ENCODE measurements around the gene EZR.

The EZR gene

DNA sequence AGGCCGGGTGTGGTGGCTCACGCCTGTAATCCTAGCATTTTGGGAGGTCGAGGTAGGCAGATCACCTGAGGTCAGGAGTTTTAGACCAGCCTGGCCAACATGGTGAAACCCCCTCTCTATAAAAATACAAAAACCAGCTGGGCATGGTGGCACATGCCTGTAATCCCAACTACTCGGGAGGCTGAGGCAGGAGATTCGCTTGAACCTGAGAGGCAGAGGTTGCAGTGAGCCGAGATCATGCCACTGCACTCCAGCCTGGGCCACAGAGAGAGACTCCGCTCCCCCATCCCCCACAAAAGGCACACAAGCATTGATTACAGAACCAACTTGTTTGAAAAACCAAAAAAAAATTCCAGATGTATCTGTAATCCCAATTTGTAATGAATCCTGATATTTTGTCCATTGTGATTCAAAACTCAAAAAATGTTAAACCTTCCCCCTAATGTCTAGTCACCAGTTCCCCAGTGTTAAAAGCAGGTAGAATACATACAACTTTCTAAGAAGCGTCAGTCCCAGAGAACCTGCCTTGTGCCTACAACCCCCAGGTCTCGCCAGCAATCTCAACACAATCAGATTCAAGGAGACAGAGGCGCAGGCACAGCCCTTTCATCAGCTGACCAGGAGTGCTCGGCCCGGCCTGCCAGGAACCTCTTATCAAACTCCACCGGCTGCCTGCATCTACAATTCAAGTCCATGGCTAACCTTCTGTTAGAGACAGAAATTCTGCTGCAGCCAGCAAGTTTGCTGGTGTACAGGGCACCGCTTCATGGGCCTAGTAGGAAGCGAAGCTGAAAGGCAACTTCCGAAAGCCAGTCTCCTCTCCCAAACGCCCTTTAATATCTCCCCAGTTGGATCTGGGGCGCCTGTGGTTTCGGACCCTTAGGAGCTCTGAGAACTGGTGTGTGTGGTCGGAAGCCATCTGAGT is 2.1 kb downstream of the EZR start:
- no peak for DNase-seq

DNA sequence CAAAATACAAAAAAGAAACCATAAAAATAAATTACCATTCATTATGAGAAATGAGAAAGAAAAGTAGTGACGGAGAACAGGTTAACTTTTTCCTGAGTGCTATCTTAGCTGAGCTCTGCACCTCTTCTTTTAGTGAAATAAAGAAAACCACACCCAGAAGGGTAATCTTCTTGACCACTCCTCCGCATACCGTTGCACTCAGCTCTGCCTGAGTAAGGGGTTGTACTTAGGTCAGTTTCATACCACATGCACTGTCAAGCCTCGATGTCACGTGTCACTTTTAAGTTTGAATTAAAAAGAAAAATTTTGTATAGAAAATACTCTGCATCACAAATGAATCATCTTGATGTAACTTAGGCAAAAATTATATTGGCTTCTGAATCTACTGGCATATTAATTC is 2.8 kb downstream of the EZR start:
- DNase-seq = no peak

DNA sequence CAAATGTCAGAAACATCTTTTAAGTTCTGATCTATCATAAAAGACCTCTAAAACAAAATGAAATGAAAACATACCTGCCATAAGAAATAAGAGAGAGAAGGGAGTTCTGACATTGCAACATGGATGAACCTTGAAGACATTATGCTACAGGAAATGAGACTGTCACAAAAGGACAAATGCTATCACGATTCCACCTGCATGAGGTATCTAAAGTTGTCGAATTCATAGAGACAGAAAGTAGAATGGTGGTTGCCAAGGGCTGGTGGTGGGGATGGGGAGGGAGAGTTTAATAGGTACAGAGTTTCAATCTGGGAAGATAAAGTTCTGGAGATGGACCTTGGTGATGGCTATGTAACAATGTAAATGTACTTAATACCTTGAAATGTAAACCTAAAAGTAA is 3.3 kb downstream of the EZR start:
- no peak for DNase-seq

DNA sequence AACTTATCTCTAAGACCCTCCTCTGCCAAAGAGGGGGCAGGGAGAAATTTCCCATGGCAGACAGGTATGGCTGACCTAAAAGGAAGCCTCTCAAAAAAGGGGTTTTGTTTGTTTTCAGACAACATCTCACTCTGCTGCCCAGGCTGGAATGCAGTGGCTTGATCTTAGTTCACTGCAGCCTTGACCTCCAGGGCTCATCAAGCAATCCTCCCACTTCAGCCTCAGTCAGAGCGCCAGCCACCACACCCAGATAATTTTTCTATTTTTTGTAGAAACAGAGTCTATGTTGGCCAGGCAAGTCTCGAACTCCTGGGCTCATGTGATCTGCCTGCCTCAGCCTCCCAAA is 3.8 kb downstream of the EZR start:
- no peak for DNase-seq

DNA sequence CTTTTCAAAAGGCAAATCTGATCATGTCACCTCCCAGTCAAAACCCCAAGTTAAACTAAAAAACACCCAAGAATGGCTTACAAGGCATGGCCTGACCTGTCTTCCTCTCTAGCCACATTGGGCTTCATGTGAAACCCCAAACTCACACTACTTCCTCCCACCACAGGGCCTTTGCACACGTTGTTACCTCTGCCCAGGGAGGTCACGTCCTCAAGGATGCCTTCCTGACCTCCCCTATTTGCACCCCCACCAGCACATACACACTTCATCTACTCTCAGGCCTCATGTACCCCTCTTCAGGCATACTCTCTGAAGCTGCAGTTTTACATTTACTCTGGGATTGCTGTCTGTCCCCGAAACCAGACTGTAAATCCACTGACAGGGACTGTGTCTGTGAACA is 6.1 kb downstream of the EZR start:
- no peak for DNase-seq

DNA sequence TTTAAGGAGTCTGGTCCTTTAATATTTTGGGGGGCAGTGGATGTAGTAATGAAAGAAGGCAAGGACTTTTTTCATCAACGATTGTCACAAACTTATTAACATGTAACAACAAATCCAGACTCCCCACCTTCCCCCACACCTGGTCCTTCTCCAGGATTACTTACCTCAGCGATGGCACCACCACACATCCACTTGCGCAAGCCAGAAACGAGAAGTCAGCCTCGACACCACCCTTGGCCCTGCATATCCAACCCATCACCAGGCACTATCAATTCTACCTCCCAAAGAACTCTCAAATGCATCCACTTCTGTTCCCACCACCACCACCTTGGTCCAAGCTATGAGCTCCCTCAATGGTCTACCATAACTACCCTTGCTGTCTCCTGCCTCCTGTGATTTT is 6.6 kb downstream of the EZR start:
- no peak for DNase-seq

DNA sequence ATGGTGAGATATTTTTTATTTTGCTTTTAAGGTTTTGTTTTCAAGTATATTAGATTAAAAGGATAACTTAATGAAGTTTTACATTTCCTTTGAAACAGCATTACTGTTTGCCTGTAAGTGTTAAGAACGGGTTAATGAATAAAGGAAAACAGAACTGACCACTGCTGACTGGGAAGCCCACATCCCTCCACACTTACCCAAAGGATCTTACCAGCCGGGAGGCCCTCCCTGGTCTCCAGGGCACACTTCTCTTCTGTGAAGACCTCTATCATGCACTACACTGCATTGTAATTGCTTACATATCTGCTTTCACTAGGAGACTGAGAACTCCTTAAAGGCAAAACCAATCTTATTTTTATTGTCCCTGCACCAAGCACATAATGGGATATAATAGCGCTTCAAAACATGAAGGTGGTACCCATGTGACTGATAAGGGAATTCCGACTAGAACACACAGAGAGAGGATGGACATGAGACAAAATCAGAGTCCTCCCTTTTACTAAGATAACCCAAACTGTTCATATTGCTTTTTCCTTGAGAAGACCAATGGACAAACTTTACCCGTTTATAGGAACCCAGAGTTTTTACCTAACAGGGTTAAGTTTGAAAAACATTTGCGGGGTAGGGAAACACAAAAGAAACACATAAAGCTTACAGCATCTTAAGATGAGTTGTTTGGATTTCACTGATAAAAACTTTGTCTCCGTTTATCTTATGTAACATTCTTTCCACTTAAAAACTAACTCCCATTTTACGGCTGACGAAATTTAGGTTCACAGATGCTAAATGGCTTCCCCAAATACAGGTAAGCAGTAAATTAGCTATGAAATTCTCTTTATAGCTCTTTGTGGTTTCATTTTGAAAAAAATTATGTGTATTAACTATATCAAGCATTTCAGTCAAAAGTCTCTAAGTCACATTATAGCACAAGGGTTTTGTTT is 8.7 kb downstream of the EZR start:
- no peak for DNase-seq

DNA sequence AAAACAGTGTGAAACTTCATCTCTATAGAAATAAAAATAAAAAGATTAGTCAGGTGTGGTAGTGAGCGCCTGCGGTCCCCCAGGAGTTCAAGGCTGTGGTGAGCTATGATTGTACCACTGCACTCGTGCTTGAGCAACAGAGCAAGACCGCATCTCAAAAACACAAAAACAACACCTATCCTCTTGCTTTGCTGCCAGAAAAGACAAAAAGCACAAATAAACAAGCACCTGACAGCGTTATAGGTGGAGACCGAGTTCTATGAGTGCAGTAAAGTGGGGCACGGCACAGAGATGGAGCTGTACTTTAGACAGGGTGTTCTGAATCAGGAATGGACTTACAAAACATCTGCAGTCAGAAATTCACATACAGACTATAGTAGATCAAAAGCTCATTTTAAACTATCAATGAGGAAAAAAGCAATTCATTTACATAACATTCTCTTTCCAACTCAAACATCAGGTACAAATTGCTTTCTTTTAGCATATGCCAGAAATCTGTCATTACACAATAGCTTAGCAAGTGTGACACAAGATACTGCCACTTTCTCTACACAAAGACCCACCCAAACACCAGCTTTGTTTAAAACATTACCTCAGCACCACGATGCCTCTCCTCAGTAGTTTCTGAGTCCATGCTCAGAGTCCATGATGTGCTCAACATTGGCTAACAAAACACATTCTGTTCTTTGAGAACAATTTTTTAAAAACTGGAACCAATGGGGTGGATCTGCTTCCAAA is 10.1 kb downstream of the EZR start:
- DNase-seq = no peak

DNA sequence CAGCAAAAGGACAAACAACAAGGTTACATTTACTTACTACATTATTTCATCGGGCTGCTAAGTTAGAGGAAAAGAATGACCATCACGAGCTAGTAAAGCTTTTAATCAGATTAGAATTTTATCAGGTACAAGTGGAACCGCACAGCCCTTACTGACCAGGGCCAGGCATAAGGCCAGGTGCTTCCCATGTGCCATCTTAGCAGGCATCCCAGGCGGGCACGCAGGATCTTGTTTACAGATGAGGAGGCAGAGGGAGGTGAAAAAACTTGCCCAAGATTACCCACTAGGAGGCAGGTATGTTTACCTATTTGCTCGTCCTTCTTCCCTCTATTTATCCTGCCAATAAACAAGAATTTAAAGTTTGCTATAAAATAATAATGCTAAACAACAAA is 10.7 kb downstream of the EZR start:
- no peak for DNase-seq

DNA sequence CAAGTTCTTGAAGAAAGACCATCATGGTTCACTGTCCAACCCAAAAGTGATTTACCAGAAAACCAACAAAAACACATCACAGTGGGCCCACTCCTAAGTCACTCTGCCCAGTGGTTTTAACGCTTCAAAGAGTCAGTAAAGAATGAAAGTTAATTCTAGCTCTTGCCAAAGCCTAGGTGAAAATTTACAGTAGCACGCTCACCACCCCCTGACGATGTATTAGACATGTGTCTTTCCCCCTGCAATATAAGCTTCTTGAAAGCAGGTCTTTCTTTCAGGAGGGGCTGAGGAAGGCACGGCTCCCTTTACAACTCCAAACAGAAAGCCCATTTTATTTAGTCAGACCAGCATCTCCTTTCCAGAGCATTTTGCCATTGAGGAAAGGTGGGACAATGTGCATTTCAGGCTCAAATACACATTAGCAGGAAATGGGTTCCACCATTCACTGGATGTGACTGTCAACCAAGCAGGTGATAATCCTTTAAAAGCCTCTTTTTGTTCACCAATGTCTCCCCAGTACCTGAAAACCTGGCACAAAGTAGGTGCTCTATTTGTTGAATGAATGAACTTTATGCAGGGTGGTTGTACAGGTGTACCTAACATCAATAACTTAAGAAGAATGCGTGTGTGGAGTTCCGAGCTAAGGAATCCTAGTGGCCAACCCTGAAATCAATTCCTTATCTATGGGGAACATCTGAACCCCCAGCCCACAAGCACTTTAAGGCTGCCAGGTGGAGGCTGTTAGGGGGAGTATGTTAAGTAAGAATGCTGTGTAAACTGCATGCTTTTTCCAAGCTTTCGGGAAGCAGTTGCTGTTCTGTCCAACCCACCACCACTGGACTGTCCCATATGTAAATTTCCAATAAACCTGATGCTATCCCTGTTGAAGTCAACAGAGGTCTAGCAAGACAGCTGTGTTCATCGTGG is 11.4 kb downstream of the EZR start:
- DNase-seq = no peak

DNA sequence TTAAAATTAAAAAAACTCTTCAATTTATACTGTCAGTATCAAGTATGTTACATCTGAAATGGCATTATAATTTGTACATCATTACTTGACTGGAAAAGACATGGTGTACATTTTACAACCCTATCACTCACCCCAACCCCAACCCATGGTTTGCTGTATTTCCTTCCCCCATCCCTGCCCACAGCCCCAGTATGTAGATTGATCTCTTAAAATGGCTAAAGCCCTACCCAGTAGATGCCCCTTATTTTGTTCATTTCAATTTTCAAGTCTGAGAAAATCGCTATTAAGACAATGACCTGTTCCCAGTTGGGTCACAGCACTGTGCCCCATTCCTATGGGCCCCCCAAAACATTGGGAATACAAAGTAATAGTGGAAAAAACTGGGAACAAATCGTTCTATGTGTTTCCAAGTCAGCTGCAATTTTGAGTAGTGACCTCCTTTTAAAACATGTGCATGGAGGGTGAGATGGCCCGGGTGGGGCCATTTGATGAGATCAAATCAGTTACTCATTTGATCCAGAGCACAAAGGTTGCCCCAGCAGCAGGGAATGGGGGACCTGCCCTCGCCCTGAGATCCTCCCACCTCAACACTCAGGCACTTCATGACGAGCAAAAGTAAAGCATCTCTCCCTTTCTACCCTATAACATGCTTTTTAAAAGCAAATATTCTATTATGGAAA is 13.3 kb downstream of the EZR start:
- no peak for DNase-seq

DNA sequence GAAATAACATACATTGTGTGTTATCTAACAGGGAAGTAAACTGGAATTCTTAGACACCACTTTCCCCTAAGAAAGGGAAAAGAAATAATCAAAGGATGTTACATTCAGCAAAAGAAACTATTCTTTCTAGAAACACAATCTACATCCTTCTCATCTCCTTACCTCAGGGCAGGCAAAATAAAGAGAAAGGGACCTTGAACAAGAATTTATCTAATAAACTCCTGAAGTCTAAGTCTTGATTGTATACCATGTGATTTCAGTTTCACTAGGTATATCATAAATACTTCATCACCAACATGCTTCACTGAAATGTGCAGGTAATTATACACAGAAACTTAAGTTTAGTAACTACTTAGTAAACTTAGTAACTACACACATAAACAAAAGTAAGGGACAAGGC is 15.0 kb downstream of the EZR start:
- no peak for DNase-seq

DNA sequence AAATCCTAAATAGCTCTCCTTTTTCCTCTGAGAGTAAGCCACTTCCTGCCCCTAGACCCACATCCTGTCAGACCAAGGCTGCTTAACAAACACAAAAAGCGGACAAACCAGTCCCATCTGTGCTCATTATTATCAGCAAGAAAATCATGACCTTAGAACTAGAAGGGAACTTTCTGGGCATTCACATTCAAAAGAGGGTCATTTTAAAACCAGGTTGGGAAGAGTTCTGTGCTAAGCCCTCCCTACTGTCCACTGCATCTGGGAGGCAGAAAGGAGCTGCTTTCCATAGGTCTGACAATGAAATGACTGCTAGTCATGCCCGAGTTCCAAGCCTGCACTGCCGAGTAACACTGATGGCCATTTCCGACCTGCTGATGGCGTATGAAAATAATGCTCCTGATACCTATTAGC is 15.4 kb downstream of the EZR start:
- no peak for DNase-seq

DNA sequence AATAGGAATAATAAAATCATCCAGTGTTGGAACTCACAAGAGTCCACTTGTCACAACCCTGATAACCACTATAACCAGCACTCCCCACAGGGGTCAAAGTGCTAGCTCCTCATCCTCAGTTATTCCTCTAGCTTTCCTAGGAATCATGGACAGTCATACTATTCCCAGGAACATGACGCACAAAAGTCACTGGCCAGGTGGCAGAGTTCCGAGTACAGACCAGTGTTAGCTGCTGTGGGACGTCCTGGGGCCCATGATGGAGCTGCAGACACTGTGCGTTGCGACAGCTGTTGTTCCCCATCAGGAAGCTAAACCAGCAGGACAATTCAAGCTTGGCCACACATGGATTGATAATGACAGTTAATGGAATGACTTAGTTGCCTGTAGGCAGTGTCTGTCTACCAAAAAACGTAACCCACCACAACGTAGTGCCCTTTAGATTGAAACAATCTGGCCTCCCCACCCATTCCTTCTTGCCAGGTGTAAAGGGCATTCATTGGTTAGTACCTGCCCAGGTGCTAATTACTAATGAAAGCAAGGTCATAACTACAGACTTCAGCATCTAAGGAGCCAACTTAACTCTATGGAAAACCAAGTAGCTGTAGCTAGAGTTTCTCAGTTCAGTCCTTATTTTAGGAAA is 17.4 kb downstream of the EZR start:
- no peak for DNase-seq

DNA sequence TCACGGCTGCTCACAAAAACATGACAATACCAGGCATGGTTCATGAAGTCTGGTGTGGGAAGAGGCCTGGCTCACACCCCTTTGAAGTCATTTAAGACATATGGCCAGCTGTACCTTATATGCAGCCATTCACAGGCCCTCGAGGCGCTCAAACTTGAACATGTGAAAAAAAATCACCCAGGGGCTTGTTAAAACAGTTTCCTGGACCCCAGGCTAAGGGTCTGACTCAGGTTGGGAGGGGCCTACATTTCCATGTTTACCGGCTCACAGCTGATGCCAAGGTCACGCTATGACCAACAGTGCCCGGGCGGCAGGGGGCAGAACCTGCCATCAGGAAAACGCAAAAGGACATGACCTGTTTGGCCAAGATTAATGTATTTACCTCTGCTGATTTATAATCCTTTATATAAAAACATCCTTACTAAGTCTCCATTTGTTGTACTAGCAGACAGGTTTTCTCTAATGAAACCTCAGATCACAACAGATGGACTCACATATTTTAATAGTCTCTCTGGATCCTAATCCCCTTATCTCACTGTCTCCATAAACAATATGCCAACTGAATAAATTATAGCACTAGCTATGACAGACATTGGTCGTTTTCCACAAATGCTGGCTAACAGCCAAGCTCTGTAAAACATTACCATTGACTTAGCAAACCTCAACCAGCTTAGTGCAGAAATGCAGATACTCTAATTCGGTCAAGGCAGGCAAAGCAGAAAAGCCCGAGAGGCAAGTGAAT is 19.9 kb downstream of the EZR start:
- no peak for DNase-seq

DNA sequence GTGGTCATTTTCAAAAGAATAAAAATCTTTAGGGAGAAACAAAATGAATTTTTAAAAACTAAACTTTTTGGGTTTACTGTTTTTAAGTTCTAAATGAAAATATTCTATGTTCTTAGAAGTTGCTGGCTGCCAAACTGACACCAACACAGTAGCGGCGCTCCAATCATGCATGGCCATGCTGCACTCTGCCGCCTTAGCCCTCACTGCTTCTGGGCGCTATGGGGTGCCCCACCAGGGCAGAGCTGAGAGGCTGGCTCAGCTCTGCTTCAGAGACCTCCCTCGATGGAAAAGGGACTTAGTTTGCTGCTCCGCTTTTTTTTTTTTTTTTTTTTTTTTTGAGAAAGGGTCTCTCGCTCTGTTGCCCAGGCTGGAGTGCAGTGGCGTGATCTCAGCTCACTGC is 20.9 kb downstream of the EZR start:
- no peak for DNase-seq

DNA sequence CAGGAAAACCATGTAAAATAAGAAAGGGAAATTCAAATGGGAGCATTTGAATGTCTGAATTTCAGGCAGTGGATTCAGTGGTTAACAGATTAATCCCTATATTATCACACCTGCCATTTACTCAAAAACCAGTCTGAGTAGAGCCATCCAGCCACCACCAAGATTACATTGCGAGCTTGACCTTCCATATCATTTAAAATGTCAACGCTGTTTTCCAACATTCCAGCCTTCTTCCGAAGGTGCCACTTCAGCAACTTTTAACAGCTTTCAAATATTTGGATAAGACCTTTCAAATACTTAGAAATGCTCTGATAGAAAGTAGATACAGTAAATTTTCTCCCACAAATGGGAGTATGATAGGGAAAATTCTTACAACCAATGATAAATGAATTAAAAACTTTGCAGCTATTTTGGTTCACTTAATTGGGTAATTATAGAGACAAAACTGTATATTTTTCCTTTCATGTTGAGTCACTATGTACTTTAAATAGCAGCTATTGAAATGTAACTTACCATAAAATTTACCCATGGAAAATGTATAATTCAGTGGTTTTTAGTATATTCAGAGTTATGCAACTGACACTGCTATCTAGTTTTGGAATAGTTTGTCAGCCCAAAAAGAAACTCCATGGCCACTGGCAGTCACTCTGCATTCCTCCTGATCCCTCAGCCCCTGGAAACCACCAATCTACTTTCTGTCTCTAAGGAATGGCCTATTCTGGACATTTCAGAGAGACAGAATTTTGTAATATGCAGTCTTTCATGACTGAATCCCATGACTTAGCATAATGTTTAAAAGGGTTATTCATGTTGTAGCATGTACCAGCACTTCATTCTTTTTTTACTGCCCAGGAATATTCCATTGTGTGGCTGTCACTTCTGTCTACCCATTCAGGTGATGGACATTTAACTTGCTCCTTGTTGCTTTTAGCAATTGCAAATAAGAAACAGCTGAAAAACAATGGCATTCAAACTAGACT is 21.5 kb downstream of the EZR start:
- no peak for DNase-seq

DNA sequence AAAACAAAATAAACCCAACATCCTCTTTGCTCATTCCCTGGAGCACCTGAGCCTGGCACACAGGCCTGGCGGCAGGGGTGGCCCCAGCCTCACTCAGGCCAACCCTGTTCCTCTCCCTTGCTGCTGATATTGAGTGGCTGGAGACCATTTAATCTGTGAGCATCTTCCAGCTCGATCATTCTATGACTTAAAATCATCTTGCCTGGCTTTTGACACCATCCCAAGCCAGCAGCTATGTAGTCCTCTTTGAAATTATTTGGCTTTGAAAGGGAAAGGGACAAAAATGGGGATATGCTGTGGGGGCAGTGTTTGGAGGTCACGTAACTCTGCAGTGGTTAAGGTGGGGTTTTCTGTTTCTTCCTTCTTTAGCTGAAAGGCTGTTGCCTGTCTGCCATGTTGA is 22.8 kb downstream of the EZR start:
- DNase-seq = no peak

DNA sequence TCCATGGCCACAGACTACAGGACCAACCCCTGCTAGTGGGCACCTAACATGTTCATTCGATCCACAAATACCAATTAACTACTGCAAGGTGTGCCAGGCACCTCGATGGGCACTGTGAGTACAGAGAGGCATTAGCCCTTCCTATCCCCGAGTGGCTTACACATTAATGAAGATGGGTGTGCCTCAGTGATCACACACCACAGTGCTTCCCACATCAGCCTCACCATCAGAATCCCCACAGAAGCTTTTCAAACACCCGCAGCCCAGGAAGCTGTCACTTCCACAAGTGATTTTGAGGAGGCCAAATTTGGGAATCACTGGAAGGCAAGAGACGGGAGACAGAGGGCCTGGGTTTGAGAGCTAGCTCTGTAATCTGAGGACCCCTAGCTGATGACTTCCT is 23.7 kb downstream of the EZR start:
- DNase-seq = no peak

Measured in amniotic stem cell (primary cell).